H1 (cell line): ENCODE results near the gene UTRN.

ENCODE experiments used
- ZNF274 ChIP-seq: IDR thresholded peaks from 2 replicates; pipeline ENCODE4 v1.7.0; 2012; ENCODE audit warnings: low read length, borderline replicate concordance; ENCODE audit errors: extremely low read depth
- TF ChIP-seq, protein P1 (sequence below), 3 experiments: IDR thresholded peaks; 1 replicate in 2 of 3; 2 replicates in 1 of 3; pipeline versions ENCODE4 v1.5.1 to v1.6.1; 2011; ENCODE audit warnings: low read length in 3 of 3, mild to moderate bottlenecking in 3 of 3, inconsistent platforms in 2 of 3, low read depth in 1 of 3, moderate library complexity in 1 of 3; ENCODE audit not compliant: insufficient read depth in 1 of 3; ENCODE audit errors: control extremely low read depth in 1 of 3

DNA sequence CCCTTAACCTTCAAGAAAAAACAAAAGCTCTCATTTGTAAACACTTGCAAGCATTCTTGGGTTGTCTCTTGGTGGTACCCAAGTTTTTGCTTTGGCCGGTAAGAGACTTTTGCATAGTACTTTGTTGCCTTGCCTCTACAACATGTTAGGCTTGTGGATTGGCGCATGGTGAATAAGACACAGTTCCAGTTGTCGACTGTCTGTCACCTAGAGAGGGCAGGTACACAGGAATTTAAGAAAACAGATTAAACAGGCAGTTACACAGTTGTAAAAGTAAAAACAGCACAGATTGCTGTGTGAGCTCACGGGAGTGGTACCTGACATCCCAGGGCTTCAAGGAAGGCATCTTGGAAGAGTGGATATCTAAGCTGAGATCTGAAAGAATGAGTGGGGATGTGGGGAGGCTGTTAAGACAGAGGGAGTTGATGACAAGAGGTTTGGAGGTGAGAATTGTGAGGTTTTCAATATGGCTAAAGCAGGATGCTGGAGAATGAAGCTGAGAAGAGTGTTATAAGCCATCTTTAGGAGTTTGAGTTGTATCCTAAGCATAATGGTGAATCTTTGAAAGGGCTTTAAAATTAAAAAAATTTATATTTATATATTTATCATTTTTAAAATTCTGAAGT is 19.2 kb downstream of the UTRN start:
- TF ChIP-seq, protein P1, sequence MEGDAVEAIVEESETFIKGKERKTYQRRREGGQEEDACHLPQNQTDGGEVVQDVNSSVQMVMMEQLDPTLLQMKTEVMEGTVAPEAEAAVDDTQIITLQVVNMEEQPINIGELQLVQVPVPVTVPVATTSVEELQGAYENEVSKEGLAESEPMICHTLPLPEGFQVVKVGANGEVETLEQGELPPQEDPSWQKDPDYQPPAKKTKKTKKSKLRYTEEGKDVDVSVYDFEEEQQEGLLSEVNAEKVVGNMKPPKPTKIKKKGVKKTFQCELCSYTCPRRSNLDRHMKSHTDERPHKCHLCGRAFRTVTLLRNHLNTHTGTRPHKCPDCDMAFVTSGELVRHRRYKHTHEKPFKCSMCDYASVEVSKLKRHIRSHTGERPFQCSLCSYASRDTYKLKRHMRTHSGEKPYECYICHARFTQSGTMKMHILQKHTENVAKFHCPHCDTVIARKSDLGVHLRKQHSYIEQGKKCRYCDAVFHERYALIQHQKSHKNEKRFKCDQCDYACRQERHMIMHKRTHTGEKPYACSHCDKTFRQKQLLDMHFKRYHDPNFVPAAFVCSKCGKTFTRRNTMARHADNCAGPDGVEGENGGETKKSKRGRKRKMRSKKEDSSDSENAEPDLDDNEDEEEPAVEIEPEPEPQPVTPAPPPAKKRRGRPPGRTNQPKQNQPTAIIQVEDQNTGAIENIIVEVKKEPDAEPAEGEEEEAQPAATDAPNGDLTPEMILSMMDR (IDR thresholded peaks at IDR 0.05; ENCODE audit: control extremely low read depth in 1 of 3, insufficient read depth in 1 of 3, low read depth in 1 of 3, low read length in 3 of 3): no peak
- no peak for TF ChIP-seq ZNF274
